Right forelimb (tissue), 1 donor: Measurements from ENCODE around the gene ILF2.

ENCODE experiments used
- DNase-seq: peaks from one replicate; pipeline ENCODE4 v3.0.0-alpha.2; 2018

Gene ILF2

DNA sequence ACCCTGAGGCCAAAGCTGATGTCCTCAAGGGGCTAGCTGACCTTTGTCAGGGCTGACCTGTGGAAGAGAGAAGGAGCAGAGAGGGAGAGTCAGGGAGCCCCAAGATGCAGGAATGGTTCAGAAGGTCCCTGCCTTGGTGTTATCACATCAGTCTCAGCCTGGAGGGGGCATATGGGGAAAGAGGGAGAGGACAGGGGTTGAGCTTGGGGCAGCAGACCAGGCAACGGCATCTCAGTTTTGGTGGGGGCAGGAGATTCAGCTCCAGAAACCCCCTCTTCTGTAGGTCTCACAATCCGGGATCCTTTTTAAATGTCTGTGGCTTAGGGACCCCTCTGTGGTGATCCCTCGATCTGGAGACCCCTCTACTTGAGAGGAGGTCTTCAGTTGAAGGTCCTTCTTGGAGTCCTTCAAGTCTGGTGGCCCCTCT is 44.3 kb downstream of the ILF2 start:
- DNase-seq: no peak

DNA sequence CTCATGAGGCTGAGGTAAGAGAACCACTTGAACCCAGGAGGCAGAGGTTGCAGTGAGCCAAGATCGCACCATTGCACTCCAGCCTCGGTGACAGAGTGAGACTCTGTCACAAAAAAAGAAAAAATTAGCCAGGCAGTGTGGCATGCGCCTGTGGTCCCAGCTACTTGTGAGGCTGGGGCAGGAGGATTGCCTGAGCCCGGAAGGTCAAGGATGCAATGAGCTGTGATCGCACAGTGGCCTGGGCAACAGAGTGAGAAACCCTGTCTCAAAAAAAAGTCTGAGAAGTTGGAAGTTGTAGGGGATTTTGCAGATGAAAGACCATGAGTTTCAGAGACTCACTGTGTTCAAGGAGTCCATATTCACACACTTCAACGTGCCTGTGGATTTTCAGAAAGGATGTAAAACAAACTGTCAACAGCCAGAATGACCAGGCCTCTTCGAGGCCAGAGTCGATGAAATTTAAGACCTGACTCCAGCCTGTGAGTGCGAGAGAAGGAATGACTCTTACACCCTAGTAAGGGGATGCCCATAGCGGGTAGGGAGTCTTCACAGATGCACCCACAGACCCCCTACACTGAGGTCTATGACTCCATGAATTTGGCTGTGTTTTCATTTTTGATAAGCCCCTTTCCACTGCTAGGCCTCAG is 45.7 kb downstream of the ILF2 start:
- no peak for DNase-seq

DNA sequence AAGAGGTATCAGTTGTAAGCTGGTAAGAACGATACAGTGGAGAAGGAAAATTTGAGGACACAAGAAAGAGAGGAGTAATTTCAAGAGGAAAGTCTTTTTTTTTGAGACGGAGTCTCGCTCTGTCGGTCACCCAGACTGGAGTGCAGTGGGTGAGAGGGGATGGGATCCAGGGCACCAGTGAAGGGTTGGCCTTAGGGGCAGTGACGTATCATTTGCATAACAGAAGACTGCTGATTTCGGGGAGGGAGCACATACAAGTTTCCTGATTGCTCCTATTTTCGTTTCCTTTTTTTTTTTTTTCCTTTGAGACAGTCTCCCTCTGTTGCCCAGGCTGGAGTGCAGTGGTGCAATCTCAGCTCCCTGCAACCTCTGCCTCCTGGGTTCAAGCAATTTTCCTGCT is 47.7 kb downstream of the ILF2 start:
- DNase-seq: no peak

DNA sequence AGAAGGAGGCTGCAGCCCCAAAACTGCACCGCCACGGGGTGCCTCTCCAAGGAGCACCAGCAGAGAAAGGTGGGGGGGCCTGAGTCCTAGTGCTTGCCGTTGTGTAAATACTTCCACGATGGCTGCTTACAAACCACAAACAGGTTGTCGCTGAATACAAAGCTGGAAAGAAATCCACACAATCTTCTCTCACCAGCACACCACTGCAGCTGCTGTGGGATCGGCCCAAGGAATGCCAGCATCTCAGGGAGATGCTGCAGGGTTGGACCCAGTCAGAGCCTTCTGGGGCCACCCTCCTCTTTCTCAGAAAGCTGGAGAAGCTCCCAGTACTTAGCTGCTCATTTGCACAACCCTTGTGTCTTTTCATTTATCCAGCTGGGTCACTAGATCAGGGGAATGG is 51.6 kb downstream of the ILF2 start:
- no peak for DNase-seq

DNA sequence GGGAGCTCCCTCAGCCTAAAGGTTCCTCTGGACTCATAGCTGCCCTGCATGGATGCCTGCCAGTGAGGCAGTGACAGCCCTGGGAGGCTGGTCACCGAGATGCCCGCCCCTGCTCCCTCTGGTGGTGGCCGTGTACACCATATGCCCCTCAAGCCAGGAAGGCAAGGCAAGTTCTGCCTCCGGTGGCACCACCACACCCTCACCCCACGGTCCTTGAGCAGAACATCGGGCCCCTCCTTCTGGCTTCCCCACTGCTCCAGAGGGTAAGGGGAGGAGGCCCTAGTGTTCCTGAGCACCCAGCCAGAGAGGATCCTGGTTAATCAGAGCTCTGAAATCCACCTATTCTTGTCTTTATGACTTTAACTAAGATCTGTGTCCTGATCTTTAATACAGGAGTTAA is 53.1 kb downstream of the ILF2 start:
- no peak for DNase-seq

DNA sequence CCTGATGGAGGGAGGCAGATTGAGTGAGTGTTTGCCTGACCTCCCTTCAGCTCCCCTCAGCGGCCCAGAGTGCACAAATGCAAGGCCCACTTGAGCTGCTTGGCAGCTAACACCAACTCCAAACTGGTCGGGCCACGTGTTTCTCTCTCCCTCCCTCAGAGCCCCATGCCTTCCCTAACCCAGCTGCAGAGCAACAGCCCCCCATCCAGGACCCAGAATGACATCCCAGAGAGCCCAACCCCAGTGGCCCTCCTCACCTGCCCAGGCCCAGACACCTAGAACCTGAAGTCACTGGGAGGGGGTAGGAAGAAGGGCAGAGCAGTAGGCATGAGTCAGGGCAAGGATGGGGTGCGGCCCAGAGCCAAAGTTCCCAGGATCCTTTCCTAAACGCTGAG is 53.9 kb downstream of the ILF2 start:
- DNase-seq: no peak

DNA sequence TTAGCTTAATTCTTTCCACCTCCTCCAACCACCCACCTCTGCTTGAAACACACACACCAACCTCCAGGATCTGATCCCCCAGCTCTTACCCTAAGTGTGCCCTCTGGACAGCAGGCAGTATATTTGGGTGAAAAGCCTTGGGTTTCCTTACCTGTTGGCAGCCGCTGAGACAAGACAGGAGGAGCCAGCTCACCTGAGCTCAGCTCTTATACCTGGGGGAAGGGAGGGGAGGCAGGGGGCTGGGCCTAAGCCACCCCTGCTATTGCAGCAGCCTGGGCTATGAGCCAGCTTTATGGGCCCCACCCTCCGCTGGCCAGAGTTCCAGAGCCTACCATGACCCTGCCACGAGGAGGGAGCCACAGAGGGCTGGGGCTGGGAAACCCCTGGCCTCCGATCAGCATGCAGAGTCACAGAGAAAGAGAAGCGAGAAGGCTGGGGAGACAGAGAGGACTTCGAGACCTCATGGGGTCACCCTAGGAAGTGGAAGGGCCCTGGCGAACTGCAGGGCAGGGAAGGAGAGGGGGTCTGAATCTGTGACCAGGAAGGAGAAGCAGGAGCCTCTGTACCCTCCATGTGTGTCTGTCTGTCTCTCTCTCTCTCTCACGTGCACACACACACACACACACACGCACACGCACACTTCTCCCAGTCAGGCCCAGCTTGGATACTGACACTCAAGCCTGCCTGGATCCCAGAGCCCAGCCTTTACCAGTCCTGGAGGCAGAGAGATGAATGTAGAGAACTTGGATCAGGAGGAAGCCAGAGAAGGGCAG is 54.5 kb downstream of the ILF2 start, which contains the start of gene S100A14:
S100A14 (minus strand) TSS at position 182 of the 773 bp plus-strand sequence. CDS start 467 bp downstream, outside the sequence.
- DNase-seq: no peak

DNA sequence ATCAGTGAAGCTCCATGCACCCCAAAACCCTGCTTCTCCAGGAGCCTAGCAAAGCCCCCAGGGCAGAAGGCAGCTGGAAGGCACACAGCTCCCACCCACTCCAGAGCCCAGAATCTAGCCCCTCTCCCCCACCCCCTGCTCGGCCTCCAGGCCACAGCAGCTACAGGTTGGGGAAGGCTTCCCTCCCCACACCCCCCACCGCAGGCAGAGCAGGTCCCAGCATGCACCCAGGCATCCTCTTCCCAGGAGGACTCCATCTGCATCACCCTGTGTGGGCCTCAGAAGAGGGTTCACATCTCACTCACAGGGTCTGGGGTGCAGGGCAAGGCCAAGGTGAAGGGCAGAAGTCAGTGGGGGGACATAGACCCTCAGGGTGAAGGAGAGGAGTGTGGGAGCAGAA is 55.4 kb downstream of the ILF2 start:
- DNase-seq: no peak

DNA sequence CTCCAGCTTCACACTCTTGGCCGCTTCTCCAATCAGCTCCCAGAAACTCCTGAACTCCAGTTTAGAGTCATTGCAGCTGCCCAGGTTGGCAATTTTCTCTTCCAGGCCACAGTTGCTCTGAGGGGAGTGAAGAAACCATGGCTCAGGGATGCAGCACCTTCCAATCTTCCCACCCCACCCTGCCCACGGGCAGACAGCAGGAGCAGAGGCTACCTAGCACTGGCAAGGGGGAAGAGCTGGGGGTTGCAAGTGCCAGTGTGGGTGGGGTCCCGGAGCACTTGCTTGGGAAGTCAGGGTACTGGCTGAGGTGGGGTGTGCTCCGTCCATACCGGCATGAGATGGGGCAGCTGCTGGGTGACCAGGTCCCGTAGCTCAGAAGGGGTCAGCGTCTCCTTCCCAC is 55.9 kb downstream of the ILF2 start:
- no peak for DNase-seq

DNA sequence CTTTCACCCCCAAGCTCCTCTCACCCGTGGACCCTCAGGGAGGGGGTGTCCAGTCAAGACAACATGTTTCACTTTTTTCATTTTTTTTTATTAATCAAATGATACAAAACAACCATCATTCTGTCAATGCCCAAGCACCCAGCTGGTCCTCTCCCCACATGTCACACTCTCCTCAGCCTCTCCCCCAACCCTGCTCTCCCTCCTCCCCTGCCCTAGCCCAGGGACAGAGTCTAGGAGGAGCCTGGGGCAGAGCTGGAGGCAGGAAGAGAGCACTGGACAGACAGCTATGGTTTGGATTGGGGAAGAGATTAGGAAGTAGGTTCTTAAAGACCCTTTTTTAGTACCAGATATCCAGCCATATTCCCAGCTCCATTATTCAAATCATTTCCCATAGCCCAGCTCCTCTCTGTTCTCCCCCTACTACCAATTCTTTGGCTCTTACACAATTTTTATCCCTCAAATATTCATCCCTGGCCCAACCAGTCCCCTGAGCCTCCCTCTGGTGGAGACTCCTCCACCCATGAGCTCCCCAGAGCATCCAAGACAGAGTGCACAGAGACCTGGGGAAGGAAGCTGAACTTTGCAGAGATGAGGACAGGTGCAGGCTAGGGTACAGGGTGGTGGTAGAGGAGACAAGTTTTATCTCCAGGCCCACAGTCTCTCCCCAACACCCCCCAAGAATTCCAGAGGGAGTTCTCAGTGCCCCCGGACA is 56.4 kb downstream of the ILF2 start:
- DNase-seq: no peak

DNA sequence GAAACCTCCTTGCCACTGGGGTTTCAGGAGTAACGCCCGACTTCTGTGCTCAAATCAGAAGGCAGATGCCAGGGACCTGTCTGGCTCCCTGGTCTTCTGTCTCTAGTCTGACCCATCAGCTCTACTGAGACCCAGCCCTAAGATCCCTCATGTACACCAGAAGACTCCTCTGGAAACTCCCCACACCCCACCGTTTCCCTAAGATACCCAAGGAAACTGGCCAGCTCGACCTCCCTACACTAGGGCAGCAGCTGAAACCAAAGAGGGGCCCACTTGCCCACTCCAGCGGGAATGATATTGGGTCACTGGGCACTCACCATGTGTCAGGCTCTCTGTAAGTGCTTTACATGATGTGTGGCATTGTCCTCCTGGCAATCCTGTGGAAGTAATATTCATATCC is 57.4 kb downstream of the ILF2 start:
- DNase-seq: peak; percentile 41

DNA sequence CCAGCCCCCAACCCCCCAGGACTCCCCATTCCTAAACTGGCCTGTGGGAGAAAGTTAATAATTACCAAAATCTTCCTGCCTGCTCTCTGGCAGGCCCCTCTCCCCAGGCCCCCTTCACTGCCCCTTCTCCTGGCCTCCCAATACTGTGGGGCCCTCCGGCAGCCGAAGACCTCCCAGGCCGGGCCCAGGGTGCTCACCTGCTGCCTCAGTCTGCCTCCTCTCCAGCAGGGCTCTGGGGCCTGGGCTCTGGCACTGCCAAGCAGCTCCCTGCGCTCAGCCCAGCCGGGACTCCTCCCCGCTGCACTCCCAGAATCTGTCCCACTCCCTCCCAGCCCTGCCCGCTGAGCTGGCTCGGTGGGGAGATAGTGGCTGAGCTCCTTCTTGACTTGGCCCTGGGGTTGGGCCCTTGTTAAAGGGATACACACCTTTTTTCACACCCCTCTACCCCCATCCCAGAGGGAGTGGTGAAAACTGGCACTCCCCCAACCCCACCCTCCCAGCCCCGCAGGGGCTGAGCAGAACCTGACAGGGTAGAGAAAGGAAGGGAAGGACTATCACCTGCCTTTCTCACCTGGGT is 58.0 kb downstream of the ILF2 start, which contains the start of gene S100A16:
S100A16 (minus strand) TSS at position 383 of the 577 bp plus-strand sequence. CDS start 4,986 bp downstream, outside the sequence.
- peak; percentile 62 for DNase-seq

DNA sequence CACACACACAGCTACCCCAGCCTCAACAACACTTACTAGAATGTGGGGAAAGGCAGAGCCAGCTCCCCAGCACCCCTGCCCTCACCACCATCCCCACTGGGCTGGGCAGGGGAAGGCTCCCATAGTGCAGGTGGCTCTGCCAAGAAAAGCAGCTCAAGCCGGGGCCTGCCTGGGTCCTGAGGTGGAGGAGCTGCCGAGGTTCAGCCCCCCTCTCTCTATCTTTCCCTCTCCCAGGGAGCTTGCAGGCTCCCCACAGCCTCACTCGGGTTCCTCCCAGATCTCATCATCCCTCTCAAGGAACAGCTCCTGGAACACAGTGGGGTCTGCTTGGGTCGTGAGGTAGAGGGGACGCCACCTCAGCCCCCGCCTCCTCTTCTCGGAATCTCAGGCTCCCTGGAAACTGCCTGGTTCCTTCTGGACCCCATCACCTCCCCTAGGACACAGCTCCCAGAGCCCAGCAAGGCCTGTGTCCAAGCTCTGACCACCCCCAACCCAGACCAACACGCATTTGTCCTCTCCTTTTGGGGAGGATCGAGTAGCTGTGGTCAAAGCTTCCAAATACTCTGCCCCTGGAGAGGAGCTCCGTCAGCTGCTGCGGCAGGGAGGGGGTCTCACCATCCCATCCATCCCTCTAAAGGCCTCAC is 58.6 kb downstream of the ILF2 start:
- DNase-seq: peak; percentile 51
